GM23338 (cell line): ENCODE data around the gene ADSL. TPM values are rescaled to one million over a fixed set of nuclear protein-coding genes. Genes with fewer than 3 reads are reported as not detected.
A peak's percentile ranks its signal among the peaks of the same experiment; 100 is the strongest.

Source experiments
- ATAC-seq: fragments of 200-7000 bp; cut with Tn5 transposase; 3 replicates; pipeline ENCODE4 v1.9.1; 2020
- DNase-seq: peaks from one replicate; pipeline ENCODE4 v3.0.0-alpha.2; 2015; ENCODE audit warnings: low spot score
- H2AFZ ChIP-seq: fragments of 200-600 bp; sonication (generic); 2 replicates; pipeline ENCODE4 v1.8.0; 2016; ENCODE audit warnings: antibody characterized with exemption, mild to moderate bottlenecking, moderate library complexity
- H3F3A ChIP-seq: fragments of 200-600 bp; sonication (generic); replicated peaks from 2 replicates; pipeline ENCODE4 v1.8.0; 2017; ENCODE audit warnings: antibody characterized with exemption, mixed run types, low read depth
- H3K27ac ChIP-seq: fragments of 200-600 bp; sonication (generic); 2 replicates; pipeline ENCODE4 v1.6.1; 2016; ENCODE audit warnings: low read depth
- H3K27me3 ChIP-seq: fragments of 200-600 bp; sonication (generic); 2 replicates; pipeline ENCODE4 v1.8.0; 2016; ENCODE audit warnings: mild to moderate bottlenecking, mixed run types, moderate library complexity; ENCODE audit not compliant: insufficient read depth
- H3K36me3 ChIP-seq: fragments of 200-600 bp; sonication (generic); 2 replicates; pipeline ENCODE4 v1.8.0; 2016; ENCODE audit warnings: mild to moderate bottlenecking; ENCODE audit not compliant: insufficient read depth
- H3K4me1 ChIP-seq: fragments of 200-600 bp; sonication (generic); 2 replicates; pipeline ENCODE4 v1.8.0; 2016; ENCODE audit warnings: mild to moderate bottlenecking, moderate library complexity; ENCODE audit not compliant: insufficient read depth
- H3K4me2 ChIP-seq: fragments of 200-600 bp; sonication (generic); 2 replicates; pipeline ENCODE4 v1.7.1; 2017; ENCODE audit warnings: mixed run types
- H3K4me3 ChIP-seq: fragments of 200-600 bp; sonication (generic); 2 replicates; pipeline ENCODE4 v1.6.1; 2016; ENCODE audit warnings: mixed run types
- H3K79me2 ChIP-seq: fragments of 200-600 bp; sonication (generic); replicated peaks from 2 replicates; pipeline ENCODE4 v1.8.0; 2017; ENCODE audit warnings: mild to moderate bottlenecking; ENCODE audit not compliant: insufficient read depth
- H3K9me2 ChIP-seq: fragments of 200-600 bp; sonication (generic); 2 replicates; pipeline ENCODE4 v1.8.0; 2017; ENCODE audit not compliant: insufficient read depth
- H4K20me1 ChIP-seq: fragments of 200-600 bp; sonication (generic); replicated peaks from 2 replicates; pipeline ENCODE4 v1.8.0; 2017; ENCODE audit warnings: mild to moderate bottlenecking; ENCODE audit not compliant: insufficient read depth
- H3K27ac Mint-ChIP-seq: 2 replicates; pipeline ENCODE4 v1.8.0; 2020; ENCODE audit warnings: inconsistent platforms, mild to moderate bottlenecking, moderate library complexity, mixed read lengths
- H3K27me3 Mint-ChIP-seq: 3 replicates; pipeline ENCODE4 v1.8.0; 2022; ENCODE audit warnings: low read depth, mild to moderate bottlenecking, moderate library complexity, mixed read lengths, inconsistent platforms; ENCODE audit not compliant: insufficient read depth, poor library complexity
- H3K36me3 Mint-ChIP-seq: 3 replicates; pipeline ENCODE4 v1.8.0; 2021; ENCODE audit warnings: low read depth, mild to moderate bottlenecking, inconsistent platforms, moderate library complexity, mixed read lengths
- H3K4me1 Mint-ChIP-seq: 3 replicates; pipeline ENCODE4 v1.8.0; 2020; ENCODE audit warnings: mild to moderate bottlenecking, inconsistent platforms, mixed read lengths
- H3K4me3 Mint-ChIP-seq: 3 replicates; pipeline ENCODE4 v1.8.0; 2021; ENCODE audit warnings: moderate library complexity, mild to moderate bottlenecking, inconsistent platforms, mixed read lengths
- H3K9me3 Mint-ChIP-seq: 3 replicates; pipeline ENCODE4 v1.8.0; 2020; ENCODE audit warnings: moderate library complexity, mild to moderate bottlenecking, inconsistent platforms, mixed read lengths
- CREB1 ChIP-seq: fragments of 250-450 bp; sonication (Bioruptor Pico); IDR thresholded peaks from 2 replicates; pipeline ENCODE4 v1.5.0; 2020; ENCODE audit warnings: low read depth, mild to moderate bottlenecking, moderate library complexity
- EZH2 ChIP-seq: fragments of 200-600 bp; sonication (generic); IDR thresholded peaks from one replicate; pipeline ENCODE4 v1.8.0; 2017; ENCODE audit warnings: antibody characterized with exemption, mild to moderate bottlenecking, low read depth; ENCODE audit not compliant: unreplicated experiment
- EZH2phosphoT487 ChIP-seq: fragments of 200-600 bp; sonication (generic); IDR thresholded peaks from one replicate; pipeline ENCODE4 v1.8.1; 2018; ENCODE audit warnings: antibody characterized with exemption; ENCODE audit not compliant: unreplicated experiment
- JUNB ChIP-seq: IDR thresholded peaks from one replicate; pipeline ENCODE4 v1.6.1; 2016; ENCODE audit warnings: antibody characterized with exemption; ENCODE audit not compliant: unreplicated experiment
- NANOG ChIP-seq: IDR thresholded peaks from 2 replicates; pipeline ENCODE4 v1.6.1; 2016; ENCODE audit warnings: antibody characterized with exemption, borderline replicate concordance
- POLR2AphosphoS5 ChIP-seq: IDR thresholded peaks from 2 replicates; pipeline ENCODE4 v1.6.1; 2016; ENCODE audit warnings: antibody characterized with exemption, low read depth
- STAT1 ChIP-seq: IDR thresholded peaks from one replicate; pipeline ENCODE4 v1.6.1; 2016; ENCODE audit warnings: antibody characterized with exemption; ENCODE audit not compliant: unreplicated experiment
- ZNF114 ChIP-seq: fragments of 250-450 bp; sonication (Bioruptor Pico); IDR thresholded peaks from 2 replicates; pipeline ENCODE4 v1.5.0; 2020; ENCODE audit warnings: mild to moderate bottlenecking, moderate library complexity
- ZNF331 ChIP-seq: fragments of 250-450 bp; sonication (Bioruptor Pico); IDR thresholded peaks from 2 replicates; pipeline ENCODE4 v1.5.0; 2020; ENCODE audit warnings: low read depth, mild to moderate bottlenecking, moderate library complexity
- polyA plus RNA-seq: library from polyadenylated mRNA; unstranded; fragments of >200 nt; fragmentation: Nextera tagmentation; extraction: Ambion mirVana; gene quantifications from 2 replicates; pipeline ENCODE4 v1.2.1, GENCODE V29; 2016
- total RNA-seq: library from RNA; depleted of rRNA; stranded (reverse); fragments of >200 nt; shearing (Covaris generic); gene quantifications from 2 replicates; pipeline ENCODE4 v1.2.3, GENCODE V29; 2014
- TF ChIP-seq, protein P1 (sequence below): fragments of 250-450 bp; sonication (Bioruptor Pico); IDR thresholded peaks from 2 replicates; pipeline ENCODE4 v1.5.0; 2020; ENCODE audit warnings: mild to moderate bottlenecking, moderate library complexity
- TF ChIP-seq, protein P2 (sequence below): IDR thresholded peaks from 2 replicates; pipeline ENCODE4 v1.6.1; 2016; ENCODE audit warnings: antibody characterized with exemption
- TF ChIP-seq, protein P3 (sequence below): IDR thresholded peaks from one replicate; pipeline ENCODE4 v1.6.1; 2018; ENCODE audit warnings: antibody characterized with exemption; ENCODE audit not compliant: unreplicated experiment
- TF ChIP-seq, protein P4 (sequence below), 2 experiments: fragments of 200-600 bp in 1 of 2; sonication (generic) in 1 of 2; conservative IDR thresholded peaks; 2 replicates each; pipeline versions ENCODE4 v1.5.1 to v1.6.1; 2016 to 2017; ENCODE audit warnings: antibody characterized with exemption in 2 of 2, low read depth in 2 of 2, mild to moderate bottlenecking in 2 of 2, moderate library complexity in 1 of 2

ADSL gene
- total and polyA plus RNA-seq, 2 experiments from 2014 or later = 120 to 232 TPM

DNA sequence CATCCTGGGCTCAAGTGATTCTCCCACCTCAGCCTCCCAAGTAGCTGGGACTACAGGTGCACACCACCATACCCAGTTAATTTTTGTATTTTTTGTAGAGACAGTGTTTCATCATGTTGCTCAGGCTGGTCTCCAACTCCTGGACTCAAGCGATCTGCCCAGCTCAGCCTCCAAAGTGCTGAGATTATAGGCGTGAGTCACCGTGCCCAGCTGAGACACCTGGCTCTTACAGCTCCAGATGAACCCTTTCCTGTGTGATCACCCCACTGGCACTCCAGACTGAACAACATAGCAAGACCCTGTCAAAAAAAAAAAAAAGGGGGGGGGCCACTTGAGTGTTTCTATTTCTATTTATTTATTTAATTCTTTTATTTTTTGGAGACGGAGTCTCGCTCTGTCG, 1.0 kb upstream of the ADSL start:
- Histone ChIP-seq H3K4me1 (peaks cover 6% of the 10 kb centered on the region; the same call in 1 of the 2 replicates), H3K4me3 (peak overlapping the region; percentile 68), H3F3A (peaks cover 15% of the 10 kb centered on the region), H4K20me1 (peaks cover 16% of the 10 kb centered on the region), H3K27ac (peak overlapping the region; percentile 89; the same call in 1 of the 2 replicates), H3K27me3 (no peaks in the 10 kb centered on the region), H2AFZ (no peak overlapping the region), H3K9me2 (no peaks in the 10 kb centered on the region), H3K79me2 (peaks cover 38% of the 10 kb centered on the region), H3K36me3 (peaks cover 16% of the 10 kb centered on the region), H3K4me2 (peak overlapping the region; percentile 87)
- Mint-ChIP-seq H3K9me3 (no peaks in the 10 kb centered on the region), H3K4me1 (peaks cover 8% of the 10 kb centered on the region; the same call in 2 of the 3 replicates), H3K27me3 (peaks cover 9% of the 10 kb centered on the region), H3K27ac (no peak overlapping the region), H3K4me3 (peak overlapping the region; percentile 97), H3K36me3 (peaks cover 27% of the 10 kb centered on the region)
- TF ChIP-seq, protein P1, sequence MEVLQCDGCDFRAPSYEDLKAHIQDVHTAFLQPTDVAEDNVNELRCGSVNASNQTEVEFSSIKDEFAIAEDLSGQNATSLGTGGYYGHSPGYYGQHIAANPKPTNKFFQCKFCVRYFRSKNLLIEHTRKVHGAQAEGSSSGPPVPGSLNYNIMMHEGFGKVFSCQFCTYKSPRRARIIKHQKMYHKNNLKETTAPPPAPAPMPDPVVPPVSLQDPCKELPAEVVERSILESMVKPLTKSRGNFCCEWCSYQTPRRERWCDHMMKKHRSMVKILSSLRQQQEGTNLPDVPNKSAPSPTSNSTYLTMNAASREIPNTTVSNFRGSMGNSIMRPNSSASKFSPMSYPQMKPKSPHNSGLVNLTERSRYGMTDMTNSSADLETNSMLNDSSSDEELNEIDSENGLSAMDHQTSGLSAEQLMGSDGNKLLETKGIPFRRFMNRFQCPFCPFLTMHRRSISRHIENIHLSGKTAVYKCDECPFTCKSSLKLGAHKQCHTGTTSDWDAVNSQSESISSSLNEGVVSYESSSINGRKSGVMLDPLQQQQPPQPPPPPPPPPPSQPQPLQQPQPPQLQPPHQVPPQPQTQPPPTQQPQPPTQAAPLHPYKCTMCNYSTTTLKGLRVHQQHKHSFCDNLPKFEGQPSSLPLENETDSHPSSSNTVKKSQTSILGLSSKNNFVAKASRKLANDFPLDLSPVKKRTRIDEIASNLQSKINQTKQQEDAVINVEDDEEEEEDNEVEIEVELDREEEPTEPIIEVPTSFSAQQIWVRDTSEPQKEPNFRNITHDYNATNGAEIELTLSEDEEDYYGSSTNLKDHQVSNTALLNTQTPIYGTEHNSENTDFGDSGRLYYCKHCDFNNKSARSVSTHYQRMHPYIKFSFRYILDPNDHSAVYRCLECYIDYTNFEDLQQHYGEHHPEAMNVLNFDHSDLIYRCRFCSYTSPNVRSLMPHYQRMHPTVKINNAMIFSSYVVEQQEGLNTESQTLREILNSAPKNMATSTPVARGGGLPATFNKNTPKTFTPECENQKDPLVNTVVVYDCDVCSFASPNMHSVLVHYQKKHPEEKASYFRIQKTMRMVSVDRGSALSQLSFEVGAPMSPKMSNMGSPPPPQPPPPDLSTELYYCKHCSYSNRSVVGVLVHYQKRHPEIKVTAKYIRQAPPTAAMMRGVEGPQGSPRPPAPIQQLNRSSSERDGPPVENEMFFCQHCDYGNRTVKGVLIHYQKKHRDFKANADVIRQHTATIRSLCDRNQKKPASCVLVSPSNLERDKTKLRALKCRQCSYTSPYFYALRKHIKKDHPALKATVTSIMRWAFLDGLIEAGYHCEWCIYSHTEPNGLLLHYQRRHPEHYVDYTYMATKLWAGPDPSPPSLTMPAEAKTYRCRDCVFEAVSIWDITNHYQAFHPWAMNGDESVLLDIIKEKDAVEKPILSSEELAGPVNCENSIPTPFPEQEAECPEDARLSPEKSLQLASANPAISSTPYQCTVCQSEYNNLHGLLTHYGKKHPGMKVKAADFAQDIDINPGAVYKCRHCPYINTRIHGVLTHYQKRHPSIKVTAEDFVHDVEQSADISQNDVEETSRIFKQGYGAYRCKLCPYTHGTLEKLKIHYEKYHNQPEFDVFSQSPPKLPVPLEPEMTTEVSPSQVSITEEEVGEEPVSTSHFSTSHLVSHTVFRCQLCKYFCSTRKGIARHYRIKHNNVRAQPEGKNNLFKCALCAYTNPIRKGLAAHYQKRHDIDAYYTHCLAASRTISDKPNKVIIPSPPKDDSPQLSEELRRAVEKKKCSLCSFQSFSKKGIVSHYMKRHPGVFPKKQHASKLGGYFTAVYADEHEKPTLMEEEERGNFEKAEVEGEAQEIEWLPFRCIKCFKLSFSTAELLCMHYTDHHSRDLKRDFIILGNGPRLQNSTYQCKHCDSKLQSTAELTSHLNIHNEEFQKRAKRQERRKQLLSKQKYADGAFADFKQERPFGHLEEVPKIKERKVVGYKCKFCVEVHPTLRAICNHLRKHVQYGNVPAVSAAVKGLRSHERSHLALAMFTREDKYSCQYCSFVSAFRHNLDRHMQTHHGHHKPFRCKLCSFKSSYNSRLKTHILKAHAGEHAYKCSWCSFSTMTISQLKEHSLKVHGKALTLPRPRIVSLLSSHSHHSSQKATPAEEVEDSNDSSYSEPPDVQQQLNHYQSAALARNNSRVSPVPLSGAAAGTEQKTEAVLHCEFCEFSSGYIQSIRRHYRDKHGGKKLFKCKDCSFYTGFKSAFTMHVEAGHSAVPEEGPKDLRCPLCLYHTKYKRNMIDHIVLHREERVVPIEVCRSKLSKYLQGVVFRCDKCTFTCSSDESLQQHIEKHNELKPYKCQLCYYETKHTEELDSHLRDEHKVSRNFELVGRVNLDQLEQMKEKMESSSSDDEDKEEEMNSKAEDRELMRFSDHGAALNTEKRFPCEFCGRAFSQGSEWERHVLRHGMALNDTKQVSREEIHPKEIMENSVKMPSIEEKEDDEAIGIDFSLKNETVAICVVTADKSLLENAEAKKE (CRISPR knock-in tag) = no peak
- TF ChIP-seq EZH2 = no peak
- TF ChIP-seq ZNF331 (CRISPR knock-in tag) = no peak
- TF ChIP-seq JUNB = no peak
- TF ChIP-seq POLR2AphosphoS5 = no peak
- TF ChIP-seq, protein P2, sequence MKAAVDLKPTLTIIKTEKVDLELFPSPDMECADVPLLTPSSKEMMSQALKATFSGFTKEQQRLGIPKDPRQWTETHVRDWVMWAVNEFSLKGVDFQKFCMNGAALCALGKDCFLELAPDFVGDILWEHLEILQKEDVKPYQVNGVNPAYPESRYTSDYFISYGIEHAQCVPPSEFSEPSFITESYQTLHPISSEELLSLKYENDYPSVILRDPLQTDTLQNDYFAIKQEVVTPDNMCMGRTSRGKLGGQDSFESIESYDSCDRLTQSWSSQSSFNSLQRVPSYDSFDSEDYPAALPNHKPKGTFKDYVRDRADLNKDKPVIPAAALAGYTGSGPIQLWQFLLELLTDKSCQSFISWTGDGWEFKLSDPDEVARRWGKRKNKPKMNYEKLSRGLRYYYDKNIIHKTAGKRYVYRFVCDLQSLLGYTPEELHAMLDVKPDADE = no peak
- TF ChIP-seq, protein P3, sequence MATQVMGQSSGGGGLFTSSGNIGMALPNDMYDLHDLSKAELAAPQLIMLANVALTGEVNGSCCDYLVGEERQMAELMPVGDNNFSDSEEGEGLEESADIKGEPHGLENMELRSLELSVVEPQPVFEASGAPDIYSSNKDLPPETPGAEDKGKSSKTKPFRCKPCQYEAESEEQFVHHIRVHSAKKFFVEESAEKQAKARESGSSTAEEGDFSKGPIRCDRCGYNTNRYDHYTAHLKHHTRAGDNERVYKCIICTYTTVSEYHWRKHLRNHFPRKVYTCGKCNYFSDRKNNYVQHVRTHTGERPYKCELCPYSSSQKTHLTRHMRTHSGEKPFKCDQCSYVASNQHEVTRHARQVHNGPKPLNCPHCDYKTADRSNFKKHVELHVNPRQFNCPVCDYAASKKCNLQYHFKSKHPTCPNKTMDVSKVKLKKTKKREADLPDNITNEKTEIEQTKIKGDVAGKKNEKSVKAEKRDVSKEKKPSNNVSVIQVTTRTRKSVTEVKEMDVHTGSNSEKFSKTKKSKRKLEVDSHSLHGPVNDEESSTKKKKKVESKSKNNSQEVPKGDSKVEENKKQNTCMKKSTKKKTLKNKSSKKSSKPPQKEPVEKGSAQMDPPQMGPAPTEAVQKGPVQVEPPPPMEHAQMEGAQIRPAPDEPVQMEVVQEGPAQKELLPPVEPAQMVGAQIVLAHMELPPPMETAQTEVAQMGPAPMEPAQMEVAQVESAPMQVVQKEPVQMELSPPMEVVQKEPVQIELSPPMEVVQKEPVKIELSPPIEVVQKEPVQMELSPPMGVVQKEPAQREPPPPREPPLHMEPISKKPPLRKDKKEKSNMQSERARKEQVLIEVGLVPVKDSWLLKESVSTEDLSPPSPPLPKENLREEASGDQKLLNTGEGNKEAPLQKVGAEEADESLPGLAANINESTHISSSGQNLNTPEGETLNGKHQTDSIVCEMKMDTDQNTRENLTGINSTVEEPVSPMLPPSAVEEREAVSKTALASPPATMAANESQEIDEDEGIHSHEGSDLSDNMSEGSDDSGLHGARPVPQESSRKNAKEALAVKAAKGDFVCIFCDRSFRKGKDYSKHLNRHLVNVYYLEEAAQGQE = no peak
- TF ChIP-seq ZNF114 (CRISPR knock-in tag) = no peak
- TF ChIP-seq STAT1 = no peak
- TF ChIP-seq CREB1 (CRISPR knock-in tag) = no peak
- TF ChIP-seq, protein P4, sequence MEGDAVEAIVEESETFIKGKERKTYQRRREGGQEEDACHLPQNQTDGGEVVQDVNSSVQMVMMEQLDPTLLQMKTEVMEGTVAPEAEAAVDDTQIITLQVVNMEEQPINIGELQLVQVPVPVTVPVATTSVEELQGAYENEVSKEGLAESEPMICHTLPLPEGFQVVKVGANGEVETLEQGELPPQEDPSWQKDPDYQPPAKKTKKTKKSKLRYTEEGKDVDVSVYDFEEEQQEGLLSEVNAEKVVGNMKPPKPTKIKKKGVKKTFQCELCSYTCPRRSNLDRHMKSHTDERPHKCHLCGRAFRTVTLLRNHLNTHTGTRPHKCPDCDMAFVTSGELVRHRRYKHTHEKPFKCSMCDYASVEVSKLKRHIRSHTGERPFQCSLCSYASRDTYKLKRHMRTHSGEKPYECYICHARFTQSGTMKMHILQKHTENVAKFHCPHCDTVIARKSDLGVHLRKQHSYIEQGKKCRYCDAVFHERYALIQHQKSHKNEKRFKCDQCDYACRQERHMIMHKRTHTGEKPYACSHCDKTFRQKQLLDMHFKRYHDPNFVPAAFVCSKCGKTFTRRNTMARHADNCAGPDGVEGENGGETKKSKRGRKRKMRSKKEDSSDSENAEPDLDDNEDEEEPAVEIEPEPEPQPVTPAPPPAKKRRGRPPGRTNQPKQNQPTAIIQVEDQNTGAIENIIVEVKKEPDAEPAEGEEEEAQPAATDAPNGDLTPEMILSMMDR (conservative IDR thresholded peaks at IDR 0.05; ENCODE audit: low read depth in 2 of 2) = no peak
- TF ChIP-seq NANOG = no peak
- TF ChIP-seq EZH2phosphoT487 = no peak
- ATAC-seq (no peak), DNase-seq (no peak)
